ENCODE measurements around the gene NUDT19.
A peak's percentile ranks its signal among the peaks of the same experiment; 100 is the strongest.

NUDT19 gene

GRCh38 chr19:32691952-32692726 lies 518 bp downstream of the NUDT19 start (continued):
- TF ChIP-seq ZNF518A (tag by site-specific recombination; conservative IDR thresholded peaks at IDR 0.05; ENCODE audit: low read depth) (no peak), INSM2 (tag by site-specific recombination; IDR thresholded peaks at IDR 0.05) (0 out of 2 replicates have a peak, but pooled peaks have one; percentile 34), ZNF48 (tag by site-specific recombination; IDR thresholded peaks at IDR 0.05) (no peak), SCRT1 (tag by site-specific recombination; IDR thresholded peaks at IDR 0.05; ENCODE audit: borderline replicate concordance) (no peak), ZNF114 (tag by site-specific recombination; IDR thresholded peaks at IDR 0.05) (no peak), ZNF274 (IDR thresholded peaks at IDR 0.05; ENCODE audit: low read length) (no peak), ZNF274 (tag by site-specific recombination; IDR thresholded peaks at IDR 0.05; ENCODE audit: borderline replicate concordance) (no peak), KLF7 (tag by site-specific recombination; IDR thresholded peaks at IDR 0.05; ENCODE audit: borderline replicate concordance) (peak; percentile 74; the same call in 1 of the 2 replicates), SP2 (tag by site-specific recombination; IDR thresholded peaks at IDR 0.05) (peak; percentile 51), ZIC2 (tag by site-specific recombination; IDR thresholded peaks at IDR 0.05) (peak; percentile 77), ZNF654 (tag by site-specific recombination; IDR thresholded peaks at IDR 0.05; ENCODE audit: low read depth) (no peak), ZNF146 (tag by site-specific recombination; IDR thresholded peaks at IDR 0.05) (no peak; the same call in 1 of the 2 replicates), ZNF639 (tag by site-specific recombination; IDR thresholded peaks at IDR 0.05) (no peak), ZBTB26 (tag by site-specific recombination; optimal IDR thresholded peaks at IDR 0.05) (peak; percentile 97), MYNN (tag by site-specific recombination; IDR thresholded peaks at IDR 0.05; ENCODE audit: borderline replicate concordance) (peak; percentile 38; the same call in 1 of the 2 replicates), TRIM28 (IDR thresholded peaks at IDR 0.05; ENCODE audit: borderline replicate concordance, low read length) (no peak), ZNF155 (tag by site-specific recombination; IDR thresholded peaks at IDR 0.05) (no peak), YY1 (tag by site-specific recombination; IDR thresholded peaks at IDR 0.05) (peak; percentile 85), ZNF792 (tag by site-specific recombination; IDR thresholded peaks at IDR 0.05) (no peak; the same call in 1 of the 2 replicates), ZNF670 (tag by site-specific recombination; IDR thresholded peaks at IDR 0.05; ENCODE audit: low read depth) (no peak), SP7 (tag by site-specific recombination; IDR thresholded peaks at IDR 0.05) (peak; percentile 56; the same call in 1 of the 2 replicates), EGR2 (tag by site-specific recombination; IDR thresholded peaks at IDR 0.05; ENCODE audit: low read depth) (peak; percentile 15; the same call in 1 of the 2 replicates), PRDM1 (tag by site-specific recombination; IDR thresholded peaks at IDR 0.05) (no peak), ZNF2 (tag by site-specific recombination; IDR thresholded peaks at IDR 0.05) (peak; percentile 90), ZBTB7A (tag by site-specific recombination; IDR thresholded peaks at IDR 0.05; ENCODE audit: low read depth) (no peak; the same call in 1 of the 2 replicates), ZNF785 (tag by site-specific recombination; IDR thresholded peaks at IDR 0.05) (peak; percentile 92), KLF1 (tag by site-specific recombination; IDR thresholded peaks at IDR 0.05) (peak; percentile 34), ZSCAN4 (tag by site-specific recombination; IDR thresholded peaks at IDR 0.05) (no peak; the same call in 1 of the 2 replicates), ZNF292 (tag by site-specific recombination; IDR thresholded peaks at IDR 0.05; ENCODE audit: borderline replicate concordance, low read depth) (no peak), ZNF223 (tag by site-specific recombination; IDR thresholded peaks at IDR 0.05) (peak; percentile 75)

Data from HEK293 (cell line).